SU-DHL-6 (cell line): Measurements from ENCODE around the gene HAPLN1.

Experiments
- H2AFZ ChIP-seq: fragments of 200-600 bp; sonication (generic); 2 replicates; pipeline ENCODE4 v1.6.1; 2014; ENCODE audit warnings: low read depth, mild to moderate bottlenecking, moderate library complexity, mixed read lengths, antibody characterized with exemption, low read length; ENCODE audit not compliant: severe bottlenecking
- H3F3A ChIP-seq: fragments of 200-600 bp; shearing (Covaris generic); 2 replicates; pipeline ENCODE4 v1.6.0; 2016; ENCODE audit warnings: antibody characterized with exemption, mild to moderate bottlenecking; ENCODE audit not compliant: insufficient read depth
- H3K27ac ChIP-seq: fragments of 200-600 bp; sonication (generic); 2 replicates; pipeline ENCODE4 v1.5.1; 2016; ENCODE audit warnings: low read depth, mild to moderate bottlenecking, low read length, moderate library complexity, mixed read lengths
- H3K27me3 ChIP-seq: fragments of 200-600 bp; sonication (generic), shearing (Covaris generic); 2 replicates; pipeline ENCODE4 v1.6.0; 2014; ENCODE audit warnings: mild to moderate bottlenecking, low read length
- H3K36me3 ChIP-seq: fragments of 200-600 bp; sonication (generic); 2 replicates; pipeline ENCODE4 v1.6.1; 2014; ENCODE audit warnings: mild to moderate bottlenecking, low read length, mixed read lengths
- H3K4me2 ChIP-seq: fragments of 300-600, 200-600 bp; shearing (Covaris generic), sonication (generic); 2 replicates; pipeline ENCODE4 v1.6.0; 2014; ENCODE audit warnings: low read length, low read depth, mild to moderate bottlenecking; ENCODE audit not compliant: poor library complexity, severe bottlenecking
- H3K4me3 ChIP-seq: fragments of 200-600 bp; sonication (generic); 2 replicates; pipeline ENCODE4 v1.5.1; 2014; ENCODE audit warnings: antibody characterized with exemption, low read length, mild to moderate bottlenecking, mixed read lengths; ENCODE audit not compliant: insufficient read depth, poor library complexity, severe bottlenecking
- H3K79me2 ChIP-seq: fragments of 200-600 bp; sonication (generic); 2 replicates; pipeline ENCODE4 v1.6.1; 2014; ENCODE audit warnings: mild to moderate bottlenecking, low read length, moderate library complexity; ENCODE audit not compliant: insufficient read depth
- H3K9ac ChIP-seq: fragments of 200-600 bp; sonication (generic); 2 replicates; pipeline ENCODE4 v1.7.0; 2014; ENCODE audit warnings: mild to moderate bottlenecking, low read length
- H3K9me2 ChIP-seq: fragments of 200-600 bp; sonication (generic); replicated peaks from 2 replicates; pipeline ENCODE4 v1.6.1; 2014; ENCODE audit warnings: low read length; ENCODE audit not compliant: insufficient read depth
- H3K9me3 ChIP-seq: fragments of 200-600 bp; sonication (generic); 2 replicates; pipeline ENCODE4 v1.6.1; 2014; ENCODE audit warnings: low read length, mixed read lengths; ENCODE audit not compliant: insufficient read depth
- H4K20me1 ChIP-seq: fragments of 200-600 bp; sonication (generic); 2 replicates; pipeline ENCODE4 v1.6.1; 2014; ENCODE audit warnings: low read depth, mild to moderate bottlenecking, antibody characterized with exemption, low read length, moderate library complexity, mixed read lengths
- EZH2phosphoT487 ChIP-seq: fragments of 200-600 bp; sonication (generic), shearing (Covaris generic); conservative IDR thresholded peaks from 2 replicates; pipeline ENCODE4 v1.6.1; 2018; ENCODE audit warnings: mild to moderate bottlenecking, antibody characterized with exemption, low read length, moderate library complexity, mixed read lengths
- TF ChIP-seq, protein P1 (sequence below): fragments of 200-600 bp; sonication (generic); IDR thresholded peaks from one replicate; pipeline ENCODE4 v1.5.1; 2017; ENCODE audit warnings: antibody characterized with exemption, mild to moderate bottlenecking, low read length, moderate library complexity; ENCODE audit not compliant: insufficient read depth, poor library complexity, severe bottlenecking

HAPLN1 gene

GRCh38 chr5:83720836-83721537 lies at the start of gene HAPLN1:
HAPLN1 (minus strand) TSS chr5:83720855; CDS start chr5:83673523, 47,332 bp downstream.
- H3K4me3 ChIP-seq: no peak within 1 kb of the TSS
- no peak within 1 kb of the TSS for H3K4me2 ChIP-seq
- H3K9ac ChIP-seq: no peak within 1 kb of the TSS
- no peaks in the 10 kb centered on the region for H3K36me3 ChIP-seq
- H4K20me1 ChIP-seq: no peaks in the 10 kb centered on the region
- TF ChIP-seq EZH2phosphoT487: no peak
- TF ChIP-seq, protein P1, sequence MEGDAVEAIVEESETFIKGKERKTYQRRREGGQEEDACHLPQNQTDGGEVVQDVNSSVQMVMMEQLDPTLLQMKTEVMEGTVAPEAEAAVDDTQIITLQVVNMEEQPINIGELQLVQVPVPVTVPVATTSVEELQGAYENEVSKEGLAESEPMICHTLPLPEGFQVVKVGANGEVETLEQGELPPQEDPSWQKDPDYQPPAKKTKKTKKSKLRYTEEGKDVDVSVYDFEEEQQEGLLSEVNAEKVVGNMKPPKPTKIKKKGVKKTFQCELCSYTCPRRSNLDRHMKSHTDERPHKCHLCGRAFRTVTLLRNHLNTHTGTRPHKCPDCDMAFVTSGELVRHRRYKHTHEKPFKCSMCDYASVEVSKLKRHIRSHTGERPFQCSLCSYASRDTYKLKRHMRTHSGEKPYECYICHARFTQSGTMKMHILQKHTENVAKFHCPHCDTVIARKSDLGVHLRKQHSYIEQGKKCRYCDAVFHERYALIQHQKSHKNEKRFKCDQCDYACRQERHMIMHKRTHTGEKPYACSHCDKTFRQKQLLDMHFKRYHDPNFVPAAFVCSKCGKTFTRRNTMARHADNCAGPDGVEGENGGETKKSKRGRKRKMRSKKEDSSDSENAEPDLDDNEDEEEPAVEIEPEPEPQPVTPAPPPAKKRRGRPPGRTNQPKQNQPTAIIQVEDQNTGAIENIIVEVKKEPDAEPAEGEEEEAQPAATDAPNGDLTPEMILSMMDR: no peak
- no peaks in the 10 kb centered on the region for H3K9me3 ChIP-seq
- H3F3A ChIP-seq: no peaks in the 10 kb centered on the region
- H3K9me2 ChIP-seq: no peaks in the 10 kb centered on the region
- H3K27me3 ChIP-seq: no peaks in the 10 kb centered on the region
- no peak within 1 kb of the TSS for H2AFZ ChIP-seq
- H3K27ac ChIP-seq: no peak within 1 kb of the TSS
- H3K79me2 ChIP-seq: no peaks in the 10 kb centered on the region

DNA sequence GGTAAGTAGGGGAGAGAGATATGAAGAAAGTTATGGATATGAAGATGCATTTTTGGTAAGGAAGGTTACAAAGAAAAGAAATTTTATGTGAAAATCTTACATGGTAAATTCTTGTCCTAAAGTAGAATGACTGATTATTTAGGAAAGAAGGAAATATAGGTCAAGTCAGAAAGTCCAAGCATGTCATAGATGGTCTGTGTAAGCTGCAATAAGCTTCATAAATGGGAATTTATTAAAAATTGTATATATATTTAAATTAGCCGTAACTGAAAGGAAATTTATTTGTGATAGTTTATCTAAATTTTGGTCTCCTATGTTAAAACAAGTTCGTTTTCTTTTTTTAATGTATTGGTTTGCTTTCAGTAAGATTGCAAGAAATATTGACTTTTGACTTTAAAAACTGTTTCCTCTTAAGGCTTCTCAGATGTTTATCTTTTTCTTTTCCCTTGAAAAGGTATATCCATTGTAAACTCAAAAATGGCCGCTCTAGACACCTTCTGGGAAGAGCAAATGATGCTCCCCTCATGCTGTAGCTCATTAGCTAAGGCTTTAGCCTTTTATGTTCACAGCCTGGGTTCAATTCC lies 46.8 kb upstream of the HAPLN1 start:
- no peaks in the 10 kb centered on the region for H3K9me2 ChIP-seq
- no peak overlapping the region for H2AFZ ChIP-seq
- TF ChIP-seq EZH2phosphoT487: no peak
- TF ChIP-seq, protein P1: no peak
- H3K9me3 ChIP-seq: peaks cover 21% of the 10 kb centered on the region; the same call in 1 of the 2 replicates
- no peak overlapping the region for H3K4me3 ChIP-seq
- H3K27ac ChIP-seq: no peak overlapping the region
- no peaks in the 10 kb centered on the region for H3F3A ChIP-seq
- H3K9ac ChIP-seq: no peak overlapping the region
- H3K4me2 ChIP-seq: no peak overlapping the region
- H3K36me3 ChIP-seq: no peaks in the 10 kb centered on the region
- no peaks in the 10 kb centered on the region for H4K20me1 ChIP-seq
- no peaks in the 10 kb centered on the region for H3K79me2 ChIP-seq
- H3K27me3 ChIP-seq: no peaks in the 10 kb centered on the region

GRCh38 chr5:83764101-83764500 lies 43.4 kb upstream of the HAPLN1 start:
- Histone ChIP-seq H3K27ac (no peak overlapping the region), H2AFZ (no peak overlapping the region), H3K4me3 (no peak overlapping the region), H3F3A (no peaks in the 10 kb centered on the region), H4K20me1 (no peaks in the 10 kb centered on the region), H3K9me2 (no peaks in the 10 kb centered on the region), H3K9ac (no peak overlapping the region), H3K4me2 (no peak overlapping the region), H3K36me3 (no peaks in the 10 kb centered on the region), H3K9me3 (peaks cover 21% of the 10 kb centered on the region; the same call in 1 of the 2 replicates), H3K79me2 (no peaks in the 10 kb centered on the region), H3K27me3 (no peaks in the 10 kb centered on the region)
- no peak for TF ChIP-seq EZH2phosphoT487
- TF ChIP-seq, protein P1: no peak
